ENCODE data around the gene NIN.

NIN gene

DNA sequence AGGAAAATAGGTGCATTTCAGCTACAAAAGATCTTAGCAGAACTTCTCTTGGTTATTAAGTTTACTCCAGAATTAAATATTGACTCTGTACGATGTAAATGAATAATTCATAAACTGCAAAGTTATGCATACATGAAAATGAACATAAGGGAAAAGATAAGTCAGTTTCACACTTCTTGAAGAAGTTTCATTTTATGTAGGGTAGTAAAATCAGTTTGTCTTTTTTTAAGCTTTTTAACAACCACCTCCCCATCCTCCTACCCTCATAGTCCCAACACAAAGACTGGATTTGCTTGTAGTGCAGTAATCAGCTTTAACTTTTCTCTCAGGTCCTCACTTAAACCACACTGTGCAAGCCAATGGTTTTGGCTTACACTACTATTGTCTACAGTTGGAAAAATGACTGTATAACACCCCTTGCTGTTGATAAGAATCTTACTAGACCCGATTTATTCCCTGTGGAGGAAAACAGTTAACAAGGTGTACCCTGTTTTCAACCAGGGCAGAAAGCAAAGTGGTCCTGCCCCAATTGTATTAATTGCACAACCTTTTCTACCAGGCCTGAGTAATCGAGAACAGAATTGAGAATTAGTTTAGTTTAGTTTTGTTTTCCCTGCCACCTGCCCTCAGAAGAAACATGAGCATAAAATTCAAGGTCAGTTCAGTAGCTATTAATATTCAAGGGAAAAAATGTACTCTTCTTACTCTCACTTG, 44.1 kb downstream of the NIN start:
- peak; percentile 35 for DNase-seq

- DNase-seq = no peak
Measured at GRCh38 chr14:50785457-50786063, 45.4 kb downstream of the NIN start.

- no peak for DNase-seq
Measured at GRCh38 chr14:50784683-50785456, 46.1 kb downstream of the NIN start.

DNA sequence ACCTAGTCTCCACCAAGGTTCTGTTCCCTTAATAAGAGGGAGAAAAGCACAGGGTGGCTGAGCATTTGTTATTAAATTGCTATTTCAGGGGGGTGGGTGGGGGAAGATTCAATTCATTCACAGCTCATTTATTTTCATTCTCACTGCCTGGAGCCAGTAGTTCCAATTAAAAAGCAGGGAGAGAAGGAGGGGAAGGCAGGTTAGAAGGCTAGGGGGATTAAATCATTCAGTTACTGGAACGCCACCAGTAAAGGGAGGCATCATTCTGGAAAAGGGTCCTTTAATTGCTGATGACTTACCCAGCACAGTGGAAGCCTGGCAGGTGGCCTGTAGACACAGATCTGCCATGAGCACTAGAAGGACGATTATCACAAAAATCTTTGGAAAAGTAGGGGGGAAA, 47.4 kb downstream of the NIN start:
- DNase-seq = no peak

GRCh38 chr14:50780393-50780792, 50.6 kb downstream of the NIN start:
- no peak for DNase-seq

DNA sequence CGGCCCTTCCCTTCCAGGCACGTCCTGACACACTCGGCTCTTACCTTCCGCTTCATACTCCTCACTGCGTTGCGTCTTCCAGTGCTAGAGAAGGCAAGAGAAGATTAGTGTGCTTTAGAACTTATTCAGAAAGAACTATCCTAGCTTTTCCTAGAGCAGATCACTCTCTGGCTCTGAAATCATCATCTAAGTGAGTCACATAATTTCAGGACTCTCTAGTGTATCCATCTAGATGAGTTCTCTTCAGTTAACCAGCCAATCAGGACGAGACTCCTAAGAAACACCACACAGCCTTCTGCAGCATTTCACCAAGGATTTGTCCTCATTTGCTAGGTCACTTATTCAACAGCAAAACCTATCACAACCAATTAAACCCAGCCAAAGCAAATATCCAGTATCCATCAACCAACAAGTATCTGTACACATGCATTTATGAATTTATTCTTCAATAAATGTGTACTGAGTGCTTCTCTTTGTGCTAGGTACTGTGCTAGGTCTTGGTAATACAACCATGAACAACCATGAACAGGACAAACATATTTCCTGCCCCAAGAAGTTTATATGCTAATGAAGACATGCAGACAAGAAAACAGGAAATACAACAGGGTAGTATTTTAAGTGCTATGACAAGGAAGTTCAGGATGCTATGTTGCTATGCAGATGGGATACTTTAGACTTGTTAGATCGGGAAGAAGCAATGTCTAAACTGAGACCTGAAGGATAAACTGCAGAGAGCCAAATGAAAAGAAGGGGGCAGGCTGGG, 52.1 kb downstream of the NIN start:
- no peak for DNase-seq

GRCh38 chr14:50776522-50776921, 54.4 kb downstream of the NIN start:
- DNase-seq = no peak

- DNase-seq = no peak
Measured at GRCh38 chr14:50775357-50775756, 55.6 kb downstream of the NIN start.

- no peak for DNase-seq
Measured at GRCh38 chr14:50774542-50775267, 56.3 kb downstream of the NIN start.

DNA sequence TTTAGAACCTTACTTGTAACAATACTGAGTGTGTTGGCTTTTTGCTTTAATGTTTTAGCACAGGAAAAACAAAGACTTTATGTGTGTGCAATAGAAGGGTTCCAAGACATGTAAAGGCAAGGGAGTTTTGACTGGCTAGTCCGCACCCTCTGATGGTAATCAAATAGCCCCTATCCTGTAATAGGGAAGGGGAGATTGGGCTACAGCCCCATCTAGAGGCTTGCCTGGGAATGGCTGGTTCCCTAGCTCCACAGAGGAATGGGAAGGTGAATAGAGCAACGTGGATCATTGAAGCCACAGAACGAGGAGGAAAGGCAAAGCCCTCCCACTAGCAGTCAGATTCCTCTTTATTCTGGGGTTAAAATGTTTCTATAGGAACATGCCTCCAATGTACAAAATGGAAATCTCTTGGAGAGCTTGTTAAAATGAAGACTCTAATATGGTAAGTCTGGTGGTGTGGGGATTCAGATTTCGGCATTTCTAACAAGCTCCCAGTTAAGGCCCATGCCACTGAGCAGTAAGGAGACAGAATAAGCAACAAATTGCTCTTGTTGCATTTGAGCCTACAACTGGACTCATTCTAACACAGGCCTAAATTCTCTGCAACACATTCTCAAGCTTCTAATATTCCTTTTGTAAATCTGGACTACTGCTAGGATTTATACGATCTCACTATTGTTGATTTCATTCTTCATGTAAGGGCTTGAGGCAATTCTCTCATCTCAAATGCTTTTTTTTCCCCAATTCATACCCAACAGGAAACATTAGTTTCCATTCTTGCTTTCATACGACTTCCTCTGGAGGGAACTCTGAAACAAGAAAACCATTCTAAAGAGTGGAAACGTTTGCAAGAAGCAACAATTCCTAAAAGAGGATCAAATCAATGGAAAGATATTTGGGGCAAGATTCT, 57.1 kb downstream of the NIN start:
- peak; percentile 53 for DNase-seq

DNA sequence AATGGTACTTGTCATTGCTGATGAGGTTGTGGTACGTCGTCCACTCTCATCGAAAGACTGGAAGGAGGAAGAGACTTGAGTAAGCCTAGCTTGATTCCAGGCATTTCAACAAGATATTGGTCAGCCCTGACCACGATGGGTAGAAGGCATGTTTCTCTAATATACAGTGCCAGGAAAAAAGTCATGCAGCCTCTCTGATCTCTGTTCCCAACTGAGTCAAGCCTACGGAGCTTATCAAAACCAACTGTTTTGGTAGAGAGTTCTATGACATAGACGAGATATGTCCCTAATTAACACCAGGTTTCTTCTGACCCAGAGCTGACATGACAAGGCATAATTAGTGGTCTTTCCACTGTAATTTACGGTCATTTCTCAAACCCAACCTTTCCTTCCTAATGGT, 58.5 kb downstream of the NIN start:
- no peak for DNase-seq

GRCh38 chr14:50770586-50770985, 60.4 kb downstream of the NIN start:
- DNase-seq = no peak

GRCh38 chr14:50769863-50770500, 61.0 kb downstream of the NIN start:
- DNase-seq = no peak

DNA sequence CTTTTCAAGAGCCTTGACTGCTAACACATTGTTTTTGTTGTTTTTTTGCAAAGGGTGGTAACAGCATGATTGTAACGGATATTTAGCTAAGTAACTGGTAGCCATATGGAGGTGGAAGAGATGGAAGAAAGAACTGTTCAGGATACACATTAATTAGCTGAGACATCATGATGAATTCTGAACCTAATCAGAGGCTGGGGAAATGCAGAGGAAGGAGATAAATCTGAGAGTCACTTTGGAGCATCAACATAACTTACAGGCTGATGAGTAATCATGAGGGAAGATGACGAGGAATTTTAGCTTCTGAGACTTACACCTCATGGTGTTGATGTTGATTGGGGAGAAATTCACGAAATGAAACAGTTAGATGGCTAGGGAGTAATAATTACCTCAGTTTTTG, 62.3 kb downstream of the NIN start:
- no peak for DNase-seq

DNA sequence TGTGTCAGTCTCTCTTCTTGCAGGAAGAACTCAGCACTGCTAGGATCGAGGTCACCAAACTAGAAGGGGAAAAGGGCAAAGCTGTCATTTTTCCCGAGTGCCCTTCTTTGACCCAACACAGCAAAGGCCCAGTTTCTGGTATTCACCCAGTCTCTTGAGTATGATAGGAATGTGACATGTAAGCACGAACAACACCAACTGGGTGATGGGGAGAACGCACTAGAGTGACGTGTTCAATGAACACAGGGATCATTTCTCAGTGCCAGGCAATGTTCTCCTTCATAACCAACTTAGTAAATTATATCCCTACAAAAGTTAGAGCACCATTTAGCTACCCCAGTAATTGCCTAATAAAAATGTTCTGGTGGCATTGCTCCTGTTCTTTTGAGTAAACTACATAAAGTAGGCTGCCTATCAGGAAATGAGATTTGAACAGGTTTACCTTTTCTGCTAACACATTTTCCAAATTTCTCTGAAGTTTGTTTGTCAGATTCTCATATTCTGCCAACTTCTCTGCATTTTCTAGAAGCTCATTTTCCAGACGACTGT, 64.5 kb downstream of the NIN start:
- no peak for DNase-seq

GRCh38 chr14:50763382-50764007, 67.5 kb downstream of the NIN start:
- no peak for DNase-seq

GRCh38 chr14:50762931-50763300, 68.0 kb downstream of the NIN start:
- no peak for DNase-seq

GRCh38 chr14:50762001-50762930, 68.7 kb downstream of the NIN start:
- DNase-seq = peak; percentile 81

Data from activated CD4-positive, alpha-beta T cell treated with anti-CD3 and anti-CD28 coated beads, Interleukin-2, amount 50 U/mL, for 16 hours (primary cell).